ENCODE measurements around the gene GALNT15. TPM values are rescaled to one million over a fixed set of nuclear protein-coding genes. Genes with fewer than 3 reads are reported as not detected.

GALNT15 gene
- total RNA-seq, 4 donors from 2014 or later: 18.6 to 196 (median 89.0) TPM

DNA sequence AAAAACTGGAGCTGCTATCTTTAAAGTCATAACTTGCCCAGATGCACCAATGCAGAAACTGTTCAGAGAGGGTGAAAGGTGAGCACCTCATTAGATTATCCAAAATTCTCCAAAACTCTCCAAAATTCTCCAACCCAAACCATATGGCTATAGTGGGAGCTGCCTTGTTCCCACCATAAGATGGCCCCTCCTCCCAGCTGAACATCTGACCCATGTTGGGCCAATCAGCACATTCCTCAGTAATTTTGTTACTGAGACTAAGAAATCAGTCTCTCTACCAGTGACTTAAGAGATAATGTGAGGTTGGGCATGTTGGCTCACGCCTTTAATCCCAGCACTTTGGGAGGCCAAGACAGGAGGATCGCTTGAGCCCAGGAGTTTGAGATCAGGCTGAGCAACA is 57.5 kb downstream of the GALNT15 start:
- Histone ChIP-seq H3K36me3 (no peaks in the 10 kb centered on the region), H3K4me3 (no peak overlapping the region), H3K27ac (no peak overlapping the region), H3K9me3 (no peaks in the 10 kb centered on the region), H3K4me1 (no peaks in the 10 kb centered on the region), H3K27me3 (no peaks in the 10 kb centered on the region)
- no peak for TF ChIP-seq CTCF (IDR thresholded peaks at IDR 0.05)
- no peak for TF ChIP-seq POLR2A (IDR thresholded peaks at IDR 0.05)
- no peak for DNase-seq

- Histone ChIP-seq H3K9me3 (no peaks in the 10 kb centered on the region), H3K36me3 (no peaks in the 10 kb centered on the region), H3K4me3 (no peak overlapping the region), H3K4me1 (no peaks in the 10 kb centered on the region), H3K27me3 (no peaks in the 10 kb centered on the region), H3K27ac (no peak overlapping the region)
- DNase-seq: no peak
- TF ChIP-seq POLR2A (IDR thresholded peaks at IDR 0.05) (no peak), CTCF (IDR thresholded peaks at IDR 0.05) (no peak)
These were observed 59.3 kb downstream of the GALNT15 start for GRCh38 chr3:16233806-16234205.

GRCh38 chr3:16234281-16234680 is 59.8 kb downstream of the GALNT15 start:
- Histone ChIP-seq H3K9me3 (no peaks in the 10 kb centered on the region), H3K27me3 (no peaks in the 10 kb centered on the region), H3K4me1 (no peaks in the 10 kb centered on the region), H3K36me3 (no peaks in the 10 kb centered on the region), H3K27ac (no peak overlapping the region), H3K4me3 (no peak overlapping the region)
- no peak for DNase-seq
- no peak for TF ChIP-seq CTCF (IDR thresholded peaks at IDR 0.05)
- no peak for TF ChIP-seq POLR2A (IDR thresholded peaks at IDR 0.05)

DNA sequence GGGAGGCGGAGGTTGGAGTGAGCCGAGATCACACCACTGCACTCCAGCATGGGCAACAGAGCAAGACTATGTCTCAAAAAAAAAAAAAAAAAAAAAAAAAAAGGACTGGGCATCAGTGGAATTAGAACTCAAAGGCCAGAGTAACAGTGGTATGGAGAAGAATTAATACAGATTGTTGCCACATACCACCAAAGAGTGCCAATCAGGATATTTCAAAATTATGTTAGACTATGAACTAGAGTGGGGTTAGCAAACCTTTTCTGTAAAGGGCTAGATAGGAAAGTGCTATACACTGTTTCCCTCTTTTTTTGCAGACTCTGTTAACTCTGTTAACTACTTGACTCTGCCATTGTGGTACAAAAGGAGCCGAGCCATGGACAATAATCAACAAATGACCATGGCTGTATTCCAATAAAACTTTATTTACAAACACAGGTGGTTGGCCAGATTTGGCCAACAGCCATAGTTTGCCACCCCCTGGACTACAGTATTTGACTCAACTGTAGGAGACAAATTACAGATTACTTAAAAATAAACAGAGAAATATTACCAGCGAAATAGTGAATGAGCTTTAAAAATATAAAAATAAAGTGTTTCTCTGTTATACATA is 61.7 kb downstream of the GALNT15 start:
- Histone ChIP-seq H3K36me3 (no peaks in the 10 kb centered on the region), H3K4me1 (no peaks in the 10 kb centered on the region), H3K27me3 (no peaks in the 10 kb centered on the region), H3K4me3 (no peak overlapping the region), H3K27ac (no peak overlapping the region), H3K9me3 (no peaks in the 10 kb centered on the region)
- TF ChIP-seq POLR2A (IDR thresholded peaks at IDR 0.05): no peak
- TF ChIP-seq CTCF (IDR thresholded peaks at IDR 0.05): no peak
- no peak for DNase-seq

- H3K9me3 ChIP-seq: no peaks in the 10 kb centered on the region
- TF ChIP-seq POLR2A (IDR thresholded peaks at IDR 0.05) (no peak), CTCF (IDR thresholded peaks at IDR 0.05) (no peak)
These were observed 62.4 kb downstream of the GALNT15 start for GRCh38 chr3:16236856-16237393.

More at GRCh38 chr3:16236856-16237393, 62.4 kb downstream of the GALNT15 start:
- DNase-seq: no peak
- Histone ChIP-seq H3K4me1 (no peaks in the 10 kb centered on the region), H3K27me3 (no peaks in the 10 kb centered on the region), H3K36me3 (no peaks in the 10 kb centered on the region), H3K27ac (no peak overlapping the region), H3K4me3 (no peak overlapping the region)

All from Peyer's patch (tissue), 4 donors.